BLaER1 (cell line): Measurements from ENCODE around the gene TSLP.

Experiments used
- H3K27ac ChIP-seq: shearing (Covaris generic); formaldehyde crosslinking; 2 replicates; pipeline ENCODE4 v1.8.1; 2022
- H3K27me3 ChIP-seq: shearing (Covaris generic); formaldehyde crosslinking; 2 replicates; pipeline ENCODE4 v1.8.1; 2022
- H3K36me3 ChIP-seq: shearing (Covaris generic); formaldehyde crosslinking; 2 replicates; pipeline ENCODE4 v1.8.1; 2022
- H3K4me1 ChIP-seq: shearing (Covaris generic); formaldehyde crosslinking; 2 replicates; pipeline ENCODE4 v1.8.1; 2022
- H3K4me2 ChIP-seq: shearing (Covaris generic); formaldehyde crosslinking; 2 replicates; pipeline ENCODE4 v1.8.1; 2022
- H3K4me3 ChIP-seq: shearing (Covaris generic); formaldehyde crosslinking; 2 replicates; pipeline ENCODE4 v1.8.1; 2022
- H3K9ac ChIP-seq: shearing (Covaris generic); formaldehyde crosslinking; 2 replicates; pipeline ENCODE4 v1.8.1; 2022
- H3K9me3 ChIP-seq: shearing (Covaris generic); formaldehyde crosslinking; 2 replicates; pipeline ENCODE4 v1.8.1; 2022
- H4K20me1 ChIP-seq: shearing (Covaris generic); formaldehyde crosslinking; 2 replicates; pipeline ENCODE4 v1.8.1; 2022
- Cebpa-rat ChIP-seq: shearing (Covaris generic); IDR thresholded peaks from 2 replicates; pipeline ENCODE4 v1.8.1; 2022

Gene TSLP

DNA sequence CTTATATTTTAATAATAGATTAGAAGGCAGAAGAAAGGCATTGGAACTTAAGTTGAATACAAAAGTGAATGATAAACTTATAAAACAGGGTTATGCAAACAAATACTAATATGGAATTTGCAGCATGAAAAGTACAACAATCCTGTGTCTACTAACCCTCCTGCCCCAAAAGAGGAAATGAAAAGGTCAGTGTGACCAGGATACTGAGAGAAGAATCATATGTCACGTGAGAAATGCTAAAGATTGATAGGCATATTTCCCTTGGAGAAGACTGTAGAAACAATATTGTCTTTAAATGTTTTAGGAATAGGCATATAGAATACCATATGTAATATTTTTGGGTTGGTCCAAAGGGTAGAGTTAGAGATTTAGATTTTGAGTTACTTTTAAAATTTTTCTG, 24.5 kb downstream of the TSLP start:
- H3K9me3 ChIP-seq, result no peaks in the 10 kb centered on the region
- no peak overlapping the region for H3K4me2 ChIP-seq
- no peak overlapping the region for H3K27ac ChIP-seq
- peaks cover 18% of the 10 kb centered on the region for H3K4me1 ChIP-seq
- peaks cover 57% of the 10 kb centered on the region for H3K36me3 ChIP-seq
- TF ChIP-seq Cebpa-rat, result no peak
- H3K9ac ChIP-seq, result no peak overlapping the region
- no peaks in the 10 kb centered on the region for H3K27me3 ChIP-seq
- no peak overlapping the region for H3K4me3 ChIP-seq
- peaks cover 70% of the 10 kb centered on the region for H4K20me1 ChIP-seq

DNA sequence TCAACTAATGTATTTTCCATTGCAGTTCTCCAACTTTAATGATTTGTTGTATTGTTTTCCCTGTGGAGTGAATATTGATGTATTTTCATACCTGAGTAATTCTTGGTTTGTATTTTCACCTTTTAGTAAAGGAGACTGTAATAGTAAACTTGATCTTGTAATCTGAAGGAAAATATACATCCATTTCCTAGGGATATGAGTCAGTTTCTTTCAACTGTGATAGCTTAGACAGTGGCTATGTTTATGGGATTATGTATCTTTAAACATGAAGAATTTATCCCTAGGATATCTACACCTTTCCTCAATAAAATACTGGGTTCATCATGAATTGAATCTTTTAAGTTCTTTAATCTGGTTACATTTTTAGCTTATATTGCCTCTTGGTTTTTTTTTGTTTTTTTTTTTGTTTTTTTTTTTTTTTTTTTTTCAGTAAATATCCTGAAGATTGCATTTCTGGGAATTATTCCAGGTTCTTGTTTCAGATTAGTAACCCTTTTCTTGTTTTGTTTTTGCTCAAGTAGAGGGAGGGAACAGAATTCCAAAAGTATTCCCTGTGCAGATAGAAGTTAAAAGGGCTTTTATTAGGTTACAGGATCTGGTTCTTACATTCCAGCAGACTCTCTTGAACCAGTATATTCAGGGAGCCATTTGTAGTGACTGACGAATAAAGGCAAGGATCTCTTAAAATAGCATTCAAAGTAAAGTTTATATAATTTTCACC, 27.7 kb downstream of the TSLP start:
- Histone ChIP-seq H3K27me3 (no peaks in the 10 kb centered on the region), H3K9ac (no peak overlapping the region), H3K4me1 (peaks cover 7% of the 10 kb centered on the region), H4K20me1 (peaks cover 55% of the 10 kb centered on the region), H3K4me3 (no peak overlapping the region), H3K27ac (no peak overlapping the region), H3K4me2 (no peak overlapping the region), H3K9me3 (no peaks in the 10 kb centered on the region), H3K36me3 (peaks cover 86% of the 10 kb centered on the region)
- TF ChIP-seq Cebpa-rat, result no peak

DNA sequence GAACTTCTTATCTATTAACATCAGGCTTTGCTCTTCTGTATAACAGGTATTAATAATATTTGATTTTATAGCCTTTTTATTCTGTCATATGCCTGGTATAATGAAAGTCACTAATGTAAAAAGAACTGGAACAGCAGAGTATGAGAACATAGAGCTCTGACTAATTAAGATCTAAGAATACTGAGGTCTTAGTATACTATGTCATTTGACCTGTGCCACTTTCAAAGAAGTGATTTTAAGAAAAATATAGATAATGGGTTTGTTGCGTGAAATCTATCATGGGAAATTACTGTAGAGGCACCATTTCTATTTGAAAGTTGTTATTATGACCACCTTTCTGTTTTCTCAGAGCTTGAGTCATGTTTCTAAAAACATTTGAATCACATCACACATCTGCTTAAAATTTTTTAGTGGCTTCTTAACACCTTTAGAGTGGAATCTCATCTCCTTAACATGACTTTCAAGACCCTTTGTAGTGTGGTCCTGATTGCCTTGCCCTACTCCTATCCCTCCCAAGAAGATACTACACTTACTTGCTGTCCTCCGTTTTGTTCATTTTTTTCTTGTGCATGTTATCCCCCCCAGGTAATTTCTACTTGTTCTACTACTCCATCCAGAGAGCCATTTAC, 34.9 kb downstream of the TSLP start:
- Histone ChIP-seq H3K27me3 (no peaks in the 10 kb centered on the region), H3K27ac (no peak overlapping the region), H3K4me2 (no peak overlapping the region), H3K4me1 (no peaks in the 10 kb centered on the region), H3K9me3 (no peaks in the 10 kb centered on the region), H4K20me1 (no peaks in the 10 kb centered on the region), H3K9ac (no peak overlapping the region), H3K4me3 (no peak overlapping the region), H3K36me3 (peaks cover 82% of the 10 kb centered on the region)
- TF ChIP-seq Cebpa-rat, result no peak

DNA sequence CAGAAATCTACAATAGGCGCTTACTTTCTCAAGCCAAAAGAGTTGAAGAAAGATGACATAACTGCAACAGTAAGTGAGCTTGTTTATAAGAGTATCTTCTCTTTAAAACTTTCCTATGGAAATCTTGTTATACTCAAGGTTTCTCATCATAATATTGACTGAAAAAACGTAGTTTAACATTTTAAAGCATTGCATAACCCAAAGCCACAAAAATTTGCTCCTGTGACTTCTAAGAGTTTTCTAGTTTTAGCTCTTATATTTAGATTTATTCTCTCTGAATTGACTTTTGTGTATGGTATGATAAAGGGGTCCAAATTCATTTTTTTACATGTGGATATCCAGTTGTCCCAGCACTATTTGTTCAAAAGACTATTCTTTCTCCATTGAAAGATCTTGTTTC, 35.9 kb downstream of the TSLP start:
- H3K4me2 ChIP-seq, result no peak overlapping the region
- no peak overlapping the region for H3K27ac ChIP-seq
- no peaks in the 10 kb centered on the region for H3K27me3 ChIP-seq
- H3K9ac ChIP-seq, result no peak overlapping the region
- no peaks in the 10 kb centered on the region for H4K20me1 ChIP-seq
- H3K36me3 ChIP-seq, result peaks cover 82% of the 10 kb centered on the region
- H3K4me3 ChIP-seq, result no peak overlapping the region
- H3K4me1 ChIP-seq, result no peaks in the 10 kb centered on the region
- H3K9me3 ChIP-seq, result no peaks in the 10 kb centered on the region
- TF ChIP-seq Cebpa-rat, result no peak

DNA sequence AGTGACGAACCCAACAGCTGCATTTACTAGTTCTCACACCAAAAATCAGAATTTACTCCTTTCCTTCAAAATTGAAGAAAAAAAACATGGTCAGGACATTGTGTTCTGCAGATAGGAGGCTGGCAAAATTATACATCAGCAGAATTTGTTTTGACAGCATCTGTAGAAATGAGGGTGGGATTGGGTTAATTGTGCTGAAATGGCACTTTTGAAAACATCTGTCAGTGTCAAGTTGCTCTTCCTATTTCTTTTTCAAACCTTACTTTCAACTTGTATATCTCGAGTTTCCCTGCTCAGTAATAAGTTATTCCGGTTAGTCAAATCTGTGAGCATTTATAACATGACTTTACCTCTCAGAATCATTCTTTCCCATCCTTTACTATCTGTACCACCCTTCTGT, 40.4 kb downstream of the TSLP start:
- no peak overlapping the region for H3K4me2 ChIP-seq
- H3K27ac ChIP-seq, result no peak overlapping the region
- H3K9me3 ChIP-seq, result no peaks in the 10 kb centered on the region
- H3K27me3 ChIP-seq, result no peaks in the 10 kb centered on the region
- H4K20me1 ChIP-seq, result 0 out of 2 replicates have a peak, but pooled peaks cover 10% of the 10 kb centered on the region
- no peak overlapping the region for H3K4me3 ChIP-seq
- no peak for TF ChIP-seq Cebpa-rat
- H3K4me1 ChIP-seq, result no peaks in the 10 kb centered on the region
- peaks cover 74% of the 10 kb centered on the region for H3K36me3 ChIP-seq
- H3K9ac ChIP-seq, result no peak overlapping the region

DNA sequence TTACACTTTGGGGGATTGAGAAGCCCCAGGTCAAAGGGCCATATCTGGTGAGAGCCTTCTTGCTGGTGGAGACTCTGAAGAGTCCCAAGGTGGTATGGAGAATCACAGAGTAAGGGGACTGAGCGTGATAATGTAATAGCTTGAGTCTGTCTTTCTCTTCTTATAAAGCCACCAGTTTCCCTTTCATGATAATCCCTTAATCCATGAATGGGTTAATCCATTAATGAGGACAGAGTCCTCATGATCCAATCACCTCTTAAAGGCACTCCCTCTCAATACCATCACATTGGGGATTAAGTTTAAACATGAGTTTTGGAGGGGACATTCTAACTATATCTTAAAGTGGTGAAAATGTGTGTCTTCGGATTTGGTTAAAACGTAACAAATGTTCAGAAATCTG, 42.2 kb downstream of the TSLP start:
- TF ChIP-seq Cebpa-rat, result no peak
- Histone ChIP-seq H3K4me3 (no peak overlapping the region), H4K20me1 (0 out of 2 replicates have a peak, but pooled peaks cover 23% of the 10 kb centered on the region), H3K27me3 (no peaks in the 10 kb centered on the region), H3K36me3 (peaks cover 76% of the 10 kb centered on the region), H3K4me1 (no peaks in the 10 kb centered on the region), H3K9ac (no peak overlapping the region), H3K27ac (no peak overlapping the region), H3K4me2 (no peak overlapping the region), H3K9me3 (no peaks in the 10 kb centered on the region)

DNA sequence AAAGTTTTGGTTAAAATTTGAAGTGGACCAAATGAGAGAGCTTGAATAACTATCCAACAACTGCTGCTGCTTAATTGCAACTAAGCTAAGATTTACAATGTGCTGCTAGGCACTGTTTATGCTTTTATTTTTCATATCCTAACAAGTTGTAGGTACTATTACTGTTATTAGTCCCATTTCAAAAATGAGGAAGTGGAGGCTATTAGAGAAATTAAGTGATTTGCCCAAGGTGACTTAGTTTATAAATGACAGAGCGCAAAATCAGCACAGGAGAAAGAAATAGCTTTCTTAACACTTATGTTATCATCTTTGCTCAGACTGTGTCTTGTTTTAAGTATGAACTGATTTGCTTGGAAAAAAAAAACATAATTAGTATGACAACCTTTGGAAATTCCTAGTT, 43.7 kb downstream of the TSLP start:
- no peaks in the 10 kb centered on the region for H3K9me3 ChIP-seq
- TF ChIP-seq Cebpa-rat, result no peak
- no peak overlapping the region for H3K4me2 ChIP-seq
- H3K27me3 ChIP-seq, result no peaks in the 10 kb centered on the region
- H3K9ac ChIP-seq, result no peak overlapping the region
- no peak overlapping the region for H3K27ac ChIP-seq
- 0 out of 2 replicates have a peak, but pooled peaks cover 23% of the 10 kb centered on the region for H4K20me1 ChIP-seq
- H3K4me3 ChIP-seq, result no peak overlapping the region
- no peaks in the 10 kb centered on the region for H3K4me1 ChIP-seq
- peaks cover 82% of the 10 kb centered on the region for H3K36me3 ChIP-seq

DNA sequence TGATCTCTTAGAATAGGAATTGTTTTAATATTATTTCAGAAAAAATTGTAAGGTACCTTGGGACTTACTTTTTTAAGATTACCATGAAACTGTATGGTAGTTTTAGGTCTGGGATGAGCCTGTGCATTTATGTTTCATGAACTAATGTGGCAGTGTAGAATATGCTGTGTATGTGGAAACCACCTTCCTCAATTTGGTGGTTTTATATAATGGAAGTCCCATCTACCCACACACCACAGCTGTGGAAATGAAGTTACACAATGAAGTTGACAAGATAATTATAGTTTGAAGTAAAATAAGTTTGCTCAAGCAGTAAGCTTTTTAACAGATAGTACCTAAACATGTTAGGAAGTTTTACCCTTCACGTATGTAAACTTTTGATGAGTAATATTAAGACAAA, 45.0 kb downstream of the TSLP start:
- Histone ChIP-seq H3K36me3 (peaks cover 85% of the 10 kb centered on the region), H3K9ac (no peak overlapping the region)
- TF ChIP-seq Cebpa-rat, result no peak

DNA sequence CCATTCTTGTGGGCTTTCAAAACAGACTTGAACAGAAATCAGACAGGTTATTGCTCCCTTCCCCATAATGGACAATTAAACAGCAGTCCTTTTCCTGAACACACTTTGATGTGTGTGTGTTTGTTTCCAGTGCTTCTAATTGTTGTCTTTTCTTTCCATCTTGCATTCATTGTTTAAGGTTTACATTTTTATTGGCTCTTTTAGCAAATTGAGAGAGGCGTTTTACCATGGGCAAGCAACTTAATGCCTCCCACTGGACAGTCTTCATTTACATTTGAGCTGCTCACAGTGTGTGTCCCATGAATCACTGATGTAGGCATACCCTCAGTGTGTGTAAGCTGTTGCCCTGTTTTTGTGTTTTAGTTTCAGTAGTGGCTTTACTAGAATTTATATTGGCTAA, 45.6 kb downstream of the TSLP start:
- Histone ChIP-seq H3K4me2 (no peak overlapping the region), H3K27me3 (no peaks in the 10 kb centered on the region), H3K27ac (no peak overlapping the region), H3K4me1 (no peaks in the 10 kb centered on the region), H3K9me3 (no peaks in the 10 kb centered on the region), H3K36me3 (peaks cover 87% of the 10 kb centered on the region), H4K20me1 (0 out of 2 replicates have a peak, but pooled peaks cover 23% of the 10 kb centered on the region), H3K4me3 (no peak overlapping the region), H3K9ac (no peak overlapping the region)
- TF ChIP-seq Cebpa-rat, result no peak

More for the DNA sequence above, 45.0 kb downstream of the TSLP start:
- H4K20me1 ChIP-seq, result 0 out of 2 replicates have a peak, but pooled peaks cover 23% of the 10 kb centered on the region
- H3K4me2 ChIP-seq, result no peak overlapping the region
- no peaks in the 10 kb centered on the region for H3K9me3 ChIP-seq
- no peak overlapping the region for H3K4me3 ChIP-seq
- no peaks in the 10 kb centered on the region for H3K4me1 ChIP-seq
- H3K27ac ChIP-seq, result no peak overlapping the region
- no peaks in the 10 kb centered on the region for H3K27me3 ChIP-seq

DNA sequence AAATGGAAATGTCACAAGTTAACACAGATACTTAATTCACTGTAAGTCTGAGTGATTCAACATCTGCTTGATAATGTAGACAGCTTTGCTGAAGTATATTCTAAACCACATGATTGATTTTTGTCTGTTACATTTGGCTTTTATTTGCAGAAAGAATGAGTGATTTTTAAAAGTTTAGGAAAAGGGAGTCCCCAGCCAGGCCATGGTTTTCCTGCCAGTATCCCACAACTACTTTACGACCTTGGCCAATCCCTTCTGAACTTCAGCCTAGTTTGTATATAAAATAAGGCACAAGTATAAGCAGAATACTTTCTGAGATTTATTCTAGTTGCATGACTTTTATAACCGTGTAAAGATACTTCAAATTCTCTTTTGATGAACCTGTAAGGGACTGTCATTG, 47.7 kb downstream of the TSLP start:
- TF ChIP-seq Cebpa-rat, result no peak
- H3K9ac ChIP-seq, result no peak overlapping the region
- H3K4me1 ChIP-seq, result no peaks in the 10 kb centered on the region
- no peaks in the 10 kb centered on the region for H3K27me3 ChIP-seq
- H3K4me3 ChIP-seq, result no peak overlapping the region
- H3K4me2 ChIP-seq, result no peak overlapping the region
- H3K9me3 ChIP-seq, result no peaks in the 10 kb centered on the region
- H3K27ac ChIP-seq, result no peak overlapping the region
- peaks cover 88% of the 10 kb centered on the region for H3K36me3 ChIP-seq
- H4K20me1 ChIP-seq, result peaks cover 30% of the 10 kb centered on the region; the same call in 1 of the 2 replicates
